H9 (cell line): ENCODE measurements around the gene OR4D1. TPM values are rescaled to one million over a fixed set of nuclear protein-coding genes. Genes with fewer than 3 reads are reported as not detected.

ENCODE experiments used
- DNase-seq: peaks from one replicate; pipeline ENCODE4 v3.0.0-alpha.2; 2017
- H2AFZ ChIP-seq: one replicate; pipeline ENCODE4 v1.6.1; 2013; ENCODE audit warnings: mild to moderate bottlenecking, low read length, control low read depth, moderate library complexity
- H2AK5ac ChIP-seq: 2 replicates; pipeline ENCODE4 v1.6.1; 2013; ENCODE audit warnings: low read length, control low read depth, mixed read lengths; ENCODE audit not compliant: insufficient read length
- H2BK120ac ChIP-seq: one replicate; pipeline ENCODE4 v1.6.1; 2013; ENCODE audit warnings: low read depth, mild to moderate bottlenecking, low read length, control low read depth, inconsistent platforms; ENCODE audit not compliant: poor library complexity, severe bottlenecking
- H2BK12ac ChIP-seq: 2 replicates; pipeline ENCODE4 v1.6.1; 2013; ENCODE audit warnings: low read length, control low read depth, mixed read lengths, low read depth; ENCODE audit not compliant: insufficient read length
- H2BK15ac ChIP-seq: 2 replicates; pipeline ENCODE4 v1.6.1; 2013; ENCODE audit warnings: low read depth, low read length, control low read depth
- H2BK20ac ChIP-seq: one replicate; pipeline ENCODE4 v1.6.1; 2013; ENCODE audit warnings: low read depth, mild to moderate bottlenecking, low read length, control low read depth, inconsistent platforms; ENCODE audit not compliant: poor library complexity, severe bottlenecking
- H2BK5ac ChIP-seq: 2 replicates; pipeline ENCODE4 v1.6.1; 2013; ENCODE audit warnings: low read length, control low read depth, mixed read lengths; ENCODE audit not compliant: insufficient read length
- H3K14ac ChIP-seq: 2 replicates; pipeline ENCODE4 v1.6.1; 2013; ENCODE audit warnings: low read length, control low read depth; ENCODE audit not compliant: insufficient read depth
- H3K18ac ChIP-seq: 2 replicates; pipeline ENCODE4 v1.6.1; 2013; ENCODE audit warnings: low read depth, mild to moderate bottlenecking, mixed read lengths, low read length, control low read depth; ENCODE audit not compliant: insufficient read length
- H3K23ac ChIP-seq: 2 replicates; pipeline ENCODE4 v1.6.1; 2013; ENCODE audit warnings: low read length, control low read depth, mixed read lengths, low read depth; ENCODE audit not compliant: insufficient read length
- H3K23me2 ChIP-seq: 2 replicates; pipeline ENCODE4 v1.6.1; 2013; ENCODE audit warnings: low read depth, mild to moderate bottlenecking, mixed read lengths, low read length, control low read depth; ENCODE audit not compliant: insufficient read length, poor library complexity, severe bottlenecking
- H3K27ac ChIP-seq: 2 replicates; pipeline ENCODE4 v1.5.1; 2013; ENCODE audit warnings: low read length, control low read depth, mixed read lengths, low read depth; ENCODE audit not compliant: insufficient read length
- H3K27me3 ChIP-seq: 2 replicates; pipeline ENCODE4 v1.6.1; 2013; ENCODE audit warnings: low read length, control low read depth, inconsistent platforms; ENCODE audit not compliant: insufficient read depth
- H3K4ac ChIP-seq: 2 replicates; pipeline ENCODE4 v1.6.1; 2013; ENCODE audit warnings: low read depth, mild to moderate bottlenecking, control low read depth, inconsistent platforms, low read length, moderate library complexity
- H3K4me1 ChIP-seq: 2 replicates; pipeline ENCODE4 v1.6.1; 2013; ENCODE audit warnings: low read length, control low read depth, inconsistent platforms; ENCODE audit not compliant: insufficient read depth
- H3K4me2 ChIP-seq: 2 replicates; pipeline ENCODE4 v1.6.1; 2013; ENCODE audit warnings: low read length, control low read depth, mixed read lengths; ENCODE audit not compliant: insufficient read length, insufficient read depth
- H3K56ac ChIP-seq: 2 replicates; pipeline ENCODE4 v1.6.1; 2013; ENCODE audit warnings: low read depth, mild to moderate bottlenecking, mixed read lengths, low read length, control low read depth; ENCODE audit not compliant: insufficient read length
- H3K79me1 ChIP-seq: 2 replicates; pipeline ENCODE4 v1.6.1; 2013; ENCODE audit warnings: low read depth, mild to moderate bottlenecking, moderate library complexity, low read length, control low read depth, inconsistent platforms; ENCODE audit not compliant: insufficient read depth, poor library complexity, severe bottlenecking
- H3K79me2 ChIP-seq: 2 replicates; pipeline ENCODE4 v1.6.1; 2013; ENCODE audit warnings: low read length, control low read depth, inconsistent platforms; ENCODE audit not compliant: insufficient read depth
- H3K9ac ChIP-seq: 2 replicates; pipeline ENCODE4 v1.6.1; 2013; ENCODE audit warnings: low read length, control low read depth, mixed read lengths; ENCODE audit not compliant: insufficient read length; ENCODE audit errors: extremely low read depth
- H3K9me3 ChIP-seq: one replicate; pipeline ENCODE4 v1.6.1; 2013; ENCODE audit warnings: low read depth, low read length, inconsistent platforms; ENCODE audit not compliant: control insufficient read depth
- H3T11ph ChIP-seq: one replicate; pipeline ENCODE4 v1.6.1; 2013; ENCODE audit warnings: mild to moderate bottlenecking, low read length, control low read depth, inconsistent platforms
- H4K20me1 ChIP-seq: one replicate; pipeline ENCODE4 v1.6.1; 2013; ENCODE audit not compliant: control insufficient read depth, insufficient read length, insufficient read depth
- H4K5ac ChIP-seq: 2 replicates; pipeline ENCODE4 v1.6.1; 2013; ENCODE audit warnings: low read depth, mild to moderate bottlenecking, mixed read lengths, low read length, control low read depth; ENCODE audit not compliant: insufficient read length
- H4K8ac ChIP-seq: replicated peaks from 2 replicates; pipeline ENCODE4 v1.6.1; 2013; ENCODE audit warnings: low read length, control low read depth, mixed read lengths, low read depth; ENCODE audit not compliant: insufficient read length
- H4K91ac ChIP-seq: 2 replicates; pipeline ENCODE4 v1.6.1; 2013; ENCODE audit warnings: low read depth, mild to moderate bottlenecking, moderate library complexity, mixed read lengths, low read length, control low read depth; ENCODE audit not compliant: insufficient read length
- H3K27ac Mint-ChIP-seq, 3 experiments: 2 replicates in 2 of 3; 3 replicates in 1 of 3; pipeline ENCODE4 v1.8.0; 2020 to 2021; ENCODE audit warnings: mixed read lengths in 3 of 3, mild to moderate bottlenecking in 1 of 3, moderate library complexity in 1 of 3
- H3K27me3 Mint-ChIP-seq: 2 replicates; pipeline ENCODE4 v1.8.0; 2021; ENCODE audit warnings: low read depth, mild to moderate bottlenecking, moderate library complexity, mixed read lengths
- H3K36me3 Mint-ChIP-seq, 3 experiments: 2 replicates in 2 of 3; 3 replicates in 1 of 3; pipeline ENCODE4 v1.8.0; 2020 to 2021; ENCODE audit warnings: low read depth in 3 of 3, mixed read lengths in 3 of 3; ENCODE audit not compliant: insufficient read depth in 1 of 3
- H3K4me1 Mint-ChIP-seq, 2 experiments: 2 replicates each; pipeline ENCODE4 v1.8.0; 2020; ENCODE audit warnings: mixed read lengths in 2 of 2
- H3K4me3 Mint-ChIP-seq, 2 experiments: 2 replicates in 1 of 2; 3 replicates in 1 of 2; pipeline ENCODE4 v1.8.0; 2020 to 2021; ENCODE audit warnings: mild to moderate bottlenecking in 2 of 2, mixed read lengths in 2 of 2, moderate library complexity in 1 of 2
- H3K9me3 Mint-ChIP-seq, 2 experiments: 2 replicates in 1 of 2; 3 replicates in 1 of 2; pipeline ENCODE4 v1.8.0; 2020; ENCODE audit warnings: mild to moderate bottlenecking in 2 of 2, mixed read lengths in 2 of 2, moderate library complexity in 1 of 2
- WGBS: extraction: QIAGEN DNeasy Blood & Tissue Kit; methylation state at CpG from one replicate; pipeline ENCODE4 v1.1.7; 2013; ENCODE audit warnings: missing lambda C conversion rate, low lambda C conversion rate, mixed read lengths; ENCODE audit not compliant: insufficient read length; ENCODE audit errors: extremely low coverage; 5-methylcytosine and 5-hydroxymethylcytosine counted together
- total RNA-seq: library from RNA; stranded (reverse); gene quantifications from 2 replicates; pipeline ENCODE4 v1.2.1, GENCODE V29; 2021
- TF ChIP-seq, protein P1 (sequence below): fragments of 200-600 bp; sonication (generic); conservative IDR thresholded peaks from 3 replicates; pipeline ENCODE4 v1.8.0; 2021; ENCODE audit warnings: antibody characterized with exemption, mild to moderate bottlenecking

OR4D1 gene
- total RNA-seq, 1 experiment from 2014 or later = 0.11 TPM

GRCh38 chr17:58121925-58122324 is 26.3 kb upstream of the OR4D1 start:
- H2BK15ac ChIP-seq = no peak overlapping the region
- H2BK120ac ChIP-seq = no peak overlapping the region
- H2BK20ac ChIP-seq = no peak overlapping the region
- no peaks in the 10 kb centered on the region for H3K27me3 ChIP-seq
- no peak overlapping the region for H2AK5ac ChIP-seq
- no peaks in the 10 kb centered on the region for H3K79me2 ChIP-seq
- no peak overlapping the region for H4K8ac ChIP-seq
- H4K91ac ChIP-seq = no peak overlapping the region
- no peak overlapping the region for H3K23ac ChIP-seq
- peak; percentile 53 for DNase-seq
- no peak overlapping the region for H3T11ph ChIP-seq
- H3K36me3 Mint-ChIP-seq = no peaks in the 10 kb centered on the region
- no peak overlapping the region for H3K27ac ChIP-seq
- no peak overlapping the region for H3K27ac Mint-ChIP-seq
- H2BK5ac ChIP-seq = no peak overlapping the region
- peaks cover 5% of the 10 kb centered on the region for H4K20me1 ChIP-seq
- no peaks in the 10 kb centered on the region for H3K9me3 ChIP-seq
- H3K79me1 ChIP-seq = no peaks in the 10 kb centered on the region
- no peak overlapping the region for H2AFZ ChIP-seq
- H3K4me3 Mint-ChIP-seq = no peak overlapping the region
- WGBS = no CpG with 5 or more reads among the region's 5 CpGs
- no peak overlapping the region for H2BK12ac ChIP-seq
- TF ChIP-seq, protein P1, sequence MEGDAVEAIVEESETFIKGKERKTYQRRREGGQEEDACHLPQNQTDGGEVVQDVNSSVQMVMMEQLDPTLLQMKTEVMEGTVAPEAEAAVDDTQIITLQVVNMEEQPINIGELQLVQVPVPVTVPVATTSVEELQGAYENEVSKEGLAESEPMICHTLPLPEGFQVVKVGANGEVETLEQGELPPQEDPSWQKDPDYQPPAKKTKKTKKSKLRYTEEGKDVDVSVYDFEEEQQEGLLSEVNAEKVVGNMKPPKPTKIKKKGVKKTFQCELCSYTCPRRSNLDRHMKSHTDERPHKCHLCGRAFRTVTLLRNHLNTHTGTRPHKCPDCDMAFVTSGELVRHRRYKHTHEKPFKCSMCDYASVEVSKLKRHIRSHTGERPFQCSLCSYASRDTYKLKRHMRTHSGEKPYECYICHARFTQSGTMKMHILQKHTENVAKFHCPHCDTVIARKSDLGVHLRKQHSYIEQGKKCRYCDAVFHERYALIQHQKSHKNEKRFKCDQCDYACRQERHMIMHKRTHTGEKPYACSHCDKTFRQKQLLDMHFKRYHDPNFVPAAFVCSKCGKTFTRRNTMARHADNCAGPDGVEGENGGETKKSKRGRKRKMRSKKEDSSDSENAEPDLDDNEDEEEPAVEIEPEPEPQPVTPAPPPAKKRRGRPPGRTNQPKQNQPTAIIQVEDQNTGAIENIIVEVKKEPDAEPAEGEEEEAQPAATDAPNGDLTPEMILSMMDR = peak; percentile 64
- no peak overlapping the region for H3K18ac ChIP-seq
- H3K56ac ChIP-seq = no peak overlapping the region
- no peak overlapping the region for H3K14ac ChIP-seq
- peaks cover 26% of the 10 kb centered on the region for H3K27me3 Mint-ChIP-seq
- no peaks in the 10 kb centered on the region for H3K4me1 ChIP-seq
- no peaks in the 10 kb centered on the region; a peak in 1 of 5 replicates for H3K9me3 Mint-ChIP-seq
- no peaks in the 10 kb centered on the region for H3K23me2 ChIP-seq
- no peaks in the 10 kb centered on the region for H3K4me1 Mint-ChIP-seq
- H3K4me2 ChIP-seq = no peak overlapping the region
- H4K5ac ChIP-seq = no peak overlapping the region
- no peak overlapping the region for H3K4ac ChIP-seq
- no peak overlapping the region for H3K9ac ChIP-seq
